Subcutaneous abdominal adipose tissue (tissue), 5 donors: ENCODE data around the gene KCNB1.
A peak's percentile ranks its signal among the peaks of the same experiment; 100 is the strongest.

Experiments used
- H3K27ac ChIP-seq: one replicate; pipeline ENCODE4 v1.7.0; 2013; ENCODE audit warnings: low read depth, mild to moderate bottlenecking, inconsistent platforms, low read length, moderate library complexity
- H3K27me3 ChIP-seq, 5 donors: one replicate each; pipeline ENCODE4 v1.7.0; 2013; ENCODE audit warnings: low read length in 5 of 5, inconsistent platforms in 1 of 5; ENCODE audit not compliant: control insufficient read depth in 5 of 5, insufficient read depth in 4 of 5
- H3K36me3 ChIP-seq, 5 donors: one replicate each; pipeline ENCODE4 v1.7.0; 2013; ENCODE audit warnings: low read length in 5 of 5; ENCODE audit not compliant: control insufficient read depth in 5 of 5, insufficient read depth in 5 of 5
- H3K4me1 ChIP-seq, 5 donors: one replicate each; pipeline ENCODE4 v1.7.0; 2013; ENCODE audit warnings: low read length in 5 of 5, mild to moderate bottlenecking in 3 of 5, moderate library complexity in 1 of 5; ENCODE audit not compliant: control insufficient read depth in 5 of 5, insufficient read depth in 5 of 5
- H3K4me3 ChIP-seq, 5 donors: one replicate each; pipeline ENCODE4 v1.7.0; 2013; ENCODE audit warnings: low read length in 5 of 5, low read depth in 1 of 5
- H3K9ac ChIP-seq, 5 donors: one replicate each; pipeline ENCODE4 v1.7.0; 2013; ENCODE audit warnings: low read length in 5 of 5, mild to moderate bottlenecking in 4 of 5, moderate library complexity in 3 of 5
- H3K9me3 ChIP-seq, 5 donors: one replicate each; pipeline ENCODE4 v1.7.0; 2013; ENCODE audit warnings: low read length in 5 of 5; ENCODE audit not compliant: control insufficient read depth in 5 of 5
- donor health status: healthy.
- donor health status: healthy.
- donor health status: healthy.
- donor health status: healthy.
- donor health status: healthy.

The KCNB1 gene

DNA sequence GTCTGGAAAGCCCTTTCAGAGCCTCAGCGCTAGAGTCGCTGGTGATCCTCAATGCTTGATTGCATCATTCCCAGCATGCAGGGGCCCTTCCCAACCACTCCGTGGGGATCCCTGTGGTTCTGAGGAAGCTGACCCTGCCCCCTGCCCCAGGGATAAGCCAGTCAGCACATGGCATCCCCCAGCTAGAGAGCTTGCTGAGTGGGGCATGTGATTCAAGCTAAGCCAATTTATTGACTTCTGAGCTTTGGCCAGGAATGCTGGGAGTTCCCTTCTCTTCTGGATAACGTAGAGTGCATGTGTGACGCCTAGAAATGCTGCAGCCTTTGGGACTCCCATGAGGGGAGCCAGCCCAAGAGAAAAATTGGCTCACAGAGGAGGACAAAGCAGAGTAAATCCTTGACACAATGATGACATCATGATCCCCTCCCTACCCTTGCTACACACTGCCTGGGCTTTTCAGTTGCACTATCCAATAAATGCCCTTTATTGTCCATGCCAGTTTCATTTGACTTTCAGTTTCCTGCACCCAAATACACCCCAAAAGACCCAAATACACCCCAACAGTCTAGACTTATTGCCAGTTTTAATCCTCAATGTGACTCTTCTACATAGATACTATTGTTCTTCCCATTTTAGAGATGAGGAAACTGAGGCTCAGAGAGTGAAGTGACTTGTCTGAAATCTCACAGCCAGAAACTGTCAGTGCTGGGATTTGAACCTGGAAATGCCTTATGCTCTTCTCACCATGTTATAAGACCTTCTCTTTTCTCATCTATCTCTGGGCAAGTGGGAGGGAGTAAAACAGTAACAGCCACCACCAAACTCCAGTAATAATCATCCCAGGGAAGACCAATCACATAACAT, 34.3 kb downstream of the KCNB1 start:
- Histone ChIP-seq H3K27ac (peak overlapping the region; percentile 74), H3K9ac (no peak overlapping the region), H3K9me3 (no peaks in the 10 kb centered on the region), H3K4me3 (no peak overlapping the region), H3K27me3 (no peaks in the 10 kb centered on the region), H3K4me1 (peaks cover 10 to 60% (median 51%) of the 10 kb centered on the region in 5 donors), H3K36me3 (peaks cover 0 to 2% (median 0%) of the 10 kb centered on the region in 5 donors)

DNA sequence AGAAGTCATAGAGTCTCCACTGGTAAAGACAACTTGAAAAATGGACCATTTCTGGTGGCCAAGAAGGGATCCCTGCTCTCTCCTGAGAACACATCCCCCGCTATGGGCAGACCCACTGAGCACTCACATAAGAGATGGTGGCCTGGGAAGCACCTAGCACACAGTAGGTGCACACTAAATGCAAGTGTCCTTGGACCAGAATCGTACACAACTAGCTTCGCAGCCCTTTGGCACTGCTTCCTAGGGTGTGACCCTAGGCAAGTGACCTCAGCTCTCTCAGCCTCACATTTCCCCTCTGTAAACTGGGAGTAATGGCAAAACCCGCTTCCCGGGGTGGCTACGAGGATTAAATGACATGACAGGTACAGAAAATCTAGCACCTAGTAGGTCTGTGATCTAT, 35.1 kb downstream of the KCNB1 start:
- Histone ChIP-seq H3K4me1 (peaks cover 10 to 53% (median 47%) of the 10 kb centered on the region in 5 donors), H3K9ac (peak overlapping the region in 2 of 5 donors; percentile 16 to 47), H3K27ac (peak overlapping the region; percentile 74), H3K4me3 (no peak overlapping the region), H3K36me3 (peaks cover 0 to 2% (median 0%) of the 10 kb centered on the region in 5 donors), H3K27me3 (no peaks in the 10 kb centered on the region), H3K9me3 (no peaks in the 10 kb centered on the region)

DNA sequence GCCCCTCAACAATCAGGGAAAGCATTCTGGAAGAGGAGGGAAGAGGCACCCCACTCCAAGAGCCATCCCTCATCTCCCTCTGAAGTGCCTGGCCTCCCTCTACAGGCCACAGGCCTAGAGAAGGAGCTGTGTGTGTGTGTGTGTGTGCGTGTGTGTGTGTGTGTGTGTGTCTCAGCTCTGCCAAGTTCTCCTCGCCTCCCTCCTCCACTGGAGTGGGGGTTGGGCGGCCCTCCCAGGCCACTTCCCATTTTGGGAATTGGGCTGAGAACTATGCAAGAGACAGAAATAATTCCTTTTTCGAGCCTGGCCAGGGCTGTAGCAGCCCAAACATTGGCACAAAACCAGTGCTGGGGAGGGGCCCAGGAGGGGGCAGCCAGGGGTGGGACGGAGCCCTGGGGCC, 35.7 kb downstream of the KCNB1 start:
- peaks cover 10 to 48% (median 41%) of the 10 kb centered on the region in 5 donors for H3K4me1 ChIP-seq
- peak overlapping the region; percentile 74 for H3K27ac ChIP-seq
- no peaks in the 10 kb centered on the region for H3K9me3 ChIP-seq
- peak overlapping the region in 3 of 5 donors; percentile 4 to 38 (median 31) for H3K9ac ChIP-seq
- H3K36me3 ChIP-seq: peaks cover 0 to 2% (median 0%) of the 10 kb centered on the region in 5 donors
- no peak overlapping the region for H3K4me3 ChIP-seq
- no peaks in the 10 kb centered on the region for H3K27me3 ChIP-seq

DNA sequence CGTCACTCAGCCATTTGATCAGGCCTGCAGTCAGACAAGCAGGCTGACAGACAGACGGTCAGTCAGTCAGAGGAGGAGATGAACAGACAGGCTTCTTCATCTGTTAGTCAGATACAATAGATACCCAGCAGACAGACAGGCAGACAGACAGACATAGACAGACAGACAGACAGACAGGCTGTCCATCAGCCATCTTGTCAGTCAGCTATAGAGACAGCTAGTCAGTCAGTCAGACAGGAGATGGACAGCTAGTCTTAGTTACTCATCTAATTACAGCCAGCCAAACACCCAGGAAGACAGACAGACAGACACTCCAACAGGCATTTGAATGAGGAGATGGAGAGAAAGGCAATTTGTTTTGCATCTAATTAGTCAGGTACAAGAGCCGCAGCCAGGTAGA, 36.4 kb downstream of the KCNB1 start:
- Histone ChIP-seq H3K4me3 (no peak overlapping the region), H3K9ac (peak overlapping the region in 3 of 5 donors; percentile 4 to 38 (median 31)), H3K27ac (peak overlapping the region; percentile 74), H3K36me3 (peaks cover 0 to 2% (median 0%) of the 10 kb centered on the region in 5 donors), H3K4me1 (peaks cover 10 to 46% (median 38%) of the 10 kb centered on the region in 5 donors), H3K9me3 (no peaks in the 10 kb centered on the region), H3K27me3 (no peaks in the 10 kb centered on the region)

DNA sequence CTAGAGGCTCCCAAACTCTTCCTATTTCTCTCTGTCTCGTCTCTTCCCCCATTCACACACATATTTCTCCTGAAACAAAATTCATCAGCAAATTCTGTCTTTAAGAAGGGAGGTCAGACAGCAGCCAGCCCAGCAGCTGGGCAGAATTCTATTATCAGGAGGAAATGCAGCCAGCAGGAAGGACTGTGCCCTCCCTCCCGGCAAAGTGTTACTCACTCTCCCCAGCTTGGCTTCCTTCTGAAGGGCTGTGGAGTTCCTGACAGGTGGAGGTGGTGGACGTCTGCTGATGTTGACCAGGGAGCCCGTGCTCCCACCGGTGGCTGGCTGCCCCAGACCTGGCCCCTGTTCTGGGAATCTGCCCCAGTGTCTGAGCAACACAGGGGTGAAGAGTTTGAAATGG, 37.3 kb downstream of the KCNB1 start:
- peak overlapping the region in 2 of 5 donors; percentile 36 to 38 for H3K9ac ChIP-seq
- H3K9me3 ChIP-seq: no peaks in the 10 kb centered on the region
- peaks cover 10 to 46% (median 38%) of the 10 kb centered on the region in 5 donors for H3K4me1 ChIP-seq
- no peak overlapping the region for H3K4me3 ChIP-seq
- peak overlapping the region; percentile 24 for H3K27ac ChIP-seq
- H3K36me3 ChIP-seq: no peaks in the 10 kb centered on the region
- no peaks in the 10 kb centered on the region for H3K27me3 ChIP-seq

DNA sequence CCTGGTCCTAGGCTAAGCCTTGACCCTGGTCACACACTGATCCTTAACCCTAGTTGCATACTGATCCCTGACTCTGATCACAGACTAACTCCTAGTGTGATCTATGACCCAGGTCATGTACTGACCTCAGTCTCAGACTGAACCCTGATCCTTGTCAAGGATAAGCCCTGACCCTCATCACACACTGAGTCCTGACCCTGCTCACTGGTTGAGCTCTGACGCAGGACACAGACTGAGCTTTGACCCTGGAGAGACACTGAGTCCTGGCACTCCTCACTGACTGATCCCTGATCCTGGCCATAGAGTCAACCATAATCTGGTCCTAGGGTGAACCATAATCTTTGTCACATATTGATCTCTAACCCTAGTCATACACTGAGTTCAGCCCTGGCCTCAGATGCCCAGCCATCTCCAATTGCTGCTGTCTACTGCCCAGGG, 37.9 kb downstream of the KCNB1 start:
- Histone ChIP-seq H3K4me1 (peaks cover 10 to 46% (median 38%) of the 10 kb centered on the region in 5 donors), H3K36me3 (no peaks in the 10 kb centered on the region), H3K27ac (peak overlapping the region; percentile 24), H3K27me3 (no peaks in the 10 kb centered on the region), H3K9me3 (no peaks in the 10 kb centered on the region), H3K9ac (peak overlapping the region in 2 of 5 donors; percentile 5 to 8), H3K4me3 (no peak overlapping the region)

DNA sequence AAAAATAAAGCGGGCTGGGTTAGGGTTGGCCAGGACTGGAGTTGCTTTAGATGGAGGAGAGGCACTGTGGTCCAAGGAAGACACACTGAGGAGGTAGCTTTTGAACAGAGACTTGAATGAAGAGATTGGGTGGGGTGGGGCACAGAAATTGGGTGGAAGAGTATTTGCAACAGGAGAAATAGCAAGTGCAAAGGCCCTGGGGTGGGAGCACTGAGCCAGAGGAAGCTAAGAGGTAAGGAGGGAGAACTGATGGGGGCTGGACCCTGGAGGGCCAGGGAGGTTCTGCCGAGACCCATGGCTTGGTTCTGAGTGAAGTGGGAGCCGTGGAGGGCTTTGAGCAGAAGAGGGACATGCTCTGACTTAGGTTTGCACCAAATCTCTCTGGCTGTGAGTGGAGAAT, 45.4 kb downstream of the KCNB1 start:
- no peak overlapping the region for H3K4me3 ChIP-seq
- H3K9ac ChIP-seq: no peak overlapping the region
- no peaks in the 10 kb centered on the region for H3K9me3 ChIP-seq

DNA sequence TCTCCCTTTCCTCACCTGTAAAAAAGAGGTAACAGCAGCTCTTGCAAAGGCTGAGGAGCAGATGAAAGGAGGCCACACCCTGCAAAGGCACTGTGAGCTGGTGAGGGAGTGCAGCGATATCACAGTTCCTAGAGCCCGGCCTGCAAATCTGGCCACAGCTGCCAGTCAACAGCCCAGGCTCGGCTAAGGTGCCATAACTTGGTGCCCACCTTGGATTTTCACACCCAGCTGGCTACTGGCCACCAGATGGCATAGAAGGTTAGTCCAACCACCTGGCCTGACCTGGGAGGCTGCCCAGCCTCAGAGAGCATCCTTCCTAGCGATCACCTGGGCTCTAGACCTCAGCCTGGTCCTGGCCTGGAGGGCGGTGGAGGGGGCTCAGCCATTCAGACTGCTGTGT, 46.8 kb downstream of the KCNB1 start:
- no peaks in the 10 kb centered on the region for H3K27me3 ChIP-seq
- H3K9me3 ChIP-seq: no peaks in the 10 kb centered on the region
- no peak overlapping the region for H3K27ac ChIP-seq
- no peak overlapping the region for H3K9ac ChIP-seq
- no peaks in the 10 kb centered on the region for H3K36me3 ChIP-seq
- H3K4me1 ChIP-seq: peaks cover 0 to 9% (median 0%) of the 10 kb centered on the region in 5 donors
- no peak overlapping the region for H3K4me3 ChIP-seq

More for the DNA sequence above, 45.4 kb downstream of the KCNB1 start:
- no peaks in the 10 kb centered on the region for H3K27me3 ChIP-seq
- peaks cover 0 to 9% (median 0%) of the 10 kb centered on the region in 5 donors for H3K4me1 ChIP-seq
- no peaks in the 10 kb centered on the region for H3K36me3 ChIP-seq
- no peak overlapping the region for H3K27ac ChIP-seq

DNA sequence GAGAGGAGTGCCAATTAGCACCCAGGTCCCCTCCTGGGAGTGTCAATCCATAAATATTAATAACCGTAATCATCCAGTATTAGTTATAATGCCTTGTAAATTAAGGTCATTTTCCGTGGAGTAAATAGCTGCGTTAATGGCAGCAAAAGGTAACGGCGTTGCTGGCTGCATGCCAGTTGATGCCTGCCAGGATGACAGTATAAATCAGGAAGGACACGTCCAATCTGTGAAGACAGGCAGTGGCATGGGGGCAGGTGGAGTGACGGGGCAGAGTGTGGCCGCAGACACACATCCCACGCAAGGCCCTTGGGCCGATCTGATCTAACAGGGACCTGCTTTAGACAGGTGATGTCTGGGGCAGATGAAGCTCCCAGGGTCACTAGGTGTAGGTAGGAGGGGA, 49.1 kb downstream of the KCNB1 start:
- peaks cover 0 to 5% (median 0%) of the 10 kb centered on the region in 5 donors for H3K4me1 ChIP-seq
- H3K9me3 ChIP-seq: no peaks in the 10 kb centered on the region
- H3K36me3 ChIP-seq: no peaks in the 10 kb centered on the region
- no peak overlapping the region for H3K27ac ChIP-seq
- H3K4me3 ChIP-seq: no peak overlapping the region
- no peaks in the 10 kb centered on the region for H3K27me3 ChIP-seq
- no peak overlapping the region for H3K9ac ChIP-seq

DNA sequence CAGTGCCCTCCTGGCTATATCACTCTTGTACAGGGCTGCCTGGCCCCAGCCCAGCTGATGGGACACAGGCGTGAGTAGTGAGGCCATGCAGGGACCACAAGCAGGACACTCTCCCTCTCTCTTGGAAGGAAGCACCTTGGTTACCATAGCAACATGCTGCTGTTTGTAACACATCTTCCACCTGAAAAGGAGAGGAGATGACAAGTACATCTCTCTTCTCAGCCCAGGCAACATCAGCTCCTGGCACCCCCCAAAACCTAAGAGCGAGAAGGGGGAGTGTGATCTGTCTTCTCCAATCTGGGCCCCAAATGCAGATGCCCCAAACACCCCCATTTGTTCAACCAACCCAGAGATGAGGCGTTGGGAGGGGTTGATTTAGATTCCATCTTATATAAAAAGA, 49.9 kb downstream of the KCNB1 start:
- Histone ChIP-seq H3K4me1 (peaks cover 0 to 5% (median 4%) of the 10 kb centered on the region in 5 donors), H3K9ac (no peak overlapping the region), H3K36me3 (no peaks in the 10 kb centered on the region), H3K27ac (no peak overlapping the region), H3K27me3 (no peaks in the 10 kb centered on the region), H3K4me3 (no peak overlapping the region), H3K9me3 (no peaks in the 10 kb centered on the region)
